H1 (cell line): ENCODE data around the gene PDE2A. TPM values are rescaled to one million over a fixed set of nuclear protein-coding genes. Genes with fewer than 3 reads are reported as not detected.

Experiments used
- CHD7 ChIP-seq: fragments of 300-600 bp; sonication (generic); IDR thresholded peaks from 2 replicates; pipeline ENCODE4 v1.7.1; 2012; ENCODE audit warnings: low read length, moderate library complexity, mild to moderate bottlenecking, inconsistent platforms; ENCODE audit not compliant: insufficient replicate concordance
- polyA plus RNA-seq, 7 experiments: library from polyadenylated mRNA; depleted of rRNA in 3 of 7; stranded (reverse) in 5 of 7; unstranded in 2 of 7; fragments of >200 nt in 5 of 7; fragments of 200-250 nt in 2 of 7; gene quantifications; 1 replicate in 5 of 7; 2 replicates in 1 of 7; 4 replicates in 1 of 7; pipeline versions ENCODE4 v1.2.1 to v1.2.3, GENCODE V29; 2011 to 2013; ENCODE audit warnings: missing spikeins in 2 of 7, mixed read lengths in 2 of 7
- total RNA-seq: library from RNA; stranded (reverse); fragmentation: NEBNext Ultra II Directional; extraction: Animal tissue kit (Norgen Biotek cat#: 25700); gene quantifications from 2 replicates; pipeline ENCODE4 v1.2.1, GENCODE V29; 2021

Gene PDE2A
- total and polyA plus RNA-seq, 2 of the 8 experiments (the other 6 are each of a cell fraction or from before 2014, with no cell fraction given), result 3.4 to 7.1 TPM

GRCh38 chr11:72580642-72580950 is 93.6 kb downstream of the PDE2A start (continued):
- no peak for TF ChIP-seq CHD7
